ENCODE measurements around the gene KRI1.
"Not testable (repeated sequence)": the region's sequence is repeated elsewhere in the genome, so short reads cannot be mapped to it uniquely, and the experiment has no call there.

KRI1 gene

GRCh38 chr19:10574462-10574861, 8.7 kb upstream of the KRI1 start:
- no peak for DNase-seq

- DNase-seq: not testable (repeated sequence)
These were observed 8.0 kb upstream of the KRI1 start for GRCh38 chr19:10573793-10574192.

GRCh38 chr19:10568826-10569651, 3.2 kb upstream of the KRI1 start, which contains the start of gene CDKN2D:
Gene CDKN2D, minus strand, starts transcription at chr19:10568979. Its CDS starts 326 bp downstream, at chr19:10568653.
- DNase-seq: peak; percentile 100

- peak; percentile 24 for DNase-seq
These were observed 2.4 kb upstream of the KRI1 start for GRCh38 chr19:10568062-10568825.

- DNase-seq: peak; percentile 33
These were observed 1.8 kb upstream of the KRI1 start for GRCh38 chr19:10567656-10568055.

GRCh38 chr19:10566658-10567410, 1.0 kb upstream of the KRI1 start:
- DNase-seq: peak; percentile 84

GRCh38 chr19:10566408-10566657, 523 bp upstream of the KRI1 start:
- no peak for DNase-seq

GRCh38 chr19:10565028-10565566, 713 bp downstream of the KRI1 start:
- DNase-seq: peak; percentile 69

GRCh38 chr19:10562609-10563008, 3.2 kb downstream of the KRI1 start:
- no peak for DNase-seq

- DNase-seq: no peak
These were observed 5.7 kb downstream of the KRI1 start for GRCh38 chr19:10560154-10560553.

- DNase-seq: no peak
These were observed 8.1 kb downstream of the KRI1 start for GRCh38 chr19:10557603-10558197.

- no peak for DNase-seq
These were observed 10.2 kb downstream of the KRI1 start for GRCh38 chr19:10555610-10555973.

GRCh38 chr19:10554760-10555609, 10.8 kb downstream of the KRI1 start:
- no peak for DNase-seq

GRCh38 chr19:10553943-10554381, 11.8 kb downstream of the KRI1 start:
- peak; percentile 80 for DNase-seq

GRCh38 chr19:10553087-10553667, 12.6 kb downstream of the KRI1 start:
- DNase-seq: no peak

- DNase-seq: peak; percentile 30
These were observed 13.2 kb downstream of the KRI1 start for GRCh38 chr19:10552510-10553053.

GRCh38 chr19:10551698-10552301, 14.0 kb downstream of the KRI1 start:
- peak; percentile 62 for DNase-seq

GRCh38 chr19:10551006-10551405, 14.8 kb downstream of the KRI1 start:
- not testable (repeated sequence) for DNase-seq

- no peak for DNase-seq
These were observed 15.5 kb downstream of the KRI1 start for GRCh38 chr19:10550336-10550735.

GRCh38 chr19:10549733-10550132, 16.1 kb downstream of the KRI1 start:
- no peak for DNase-seq
